CD4-positive, alpha-beta T cell treated with Interleukin-6 for 4 hours (primary cell): Measurements from ENCODE around the gene DNAJA2.
A peak's percentile ranks its signal among the peaks of the same experiment; 100 is the strongest.
"Not testable (repeated sequence)": the region's sequence is repeated elsewhere in the genome, so short reads cannot be mapped to it uniquely, and the experiment has no call there.

Source experiments
- DNase-seq: peaks from one replicate; pipeline ENCODE4 v3.0.0-alpha.2; 2020; ENCODE audit warnings: mixed read lengths

Gene DNAJA2

DNA sequence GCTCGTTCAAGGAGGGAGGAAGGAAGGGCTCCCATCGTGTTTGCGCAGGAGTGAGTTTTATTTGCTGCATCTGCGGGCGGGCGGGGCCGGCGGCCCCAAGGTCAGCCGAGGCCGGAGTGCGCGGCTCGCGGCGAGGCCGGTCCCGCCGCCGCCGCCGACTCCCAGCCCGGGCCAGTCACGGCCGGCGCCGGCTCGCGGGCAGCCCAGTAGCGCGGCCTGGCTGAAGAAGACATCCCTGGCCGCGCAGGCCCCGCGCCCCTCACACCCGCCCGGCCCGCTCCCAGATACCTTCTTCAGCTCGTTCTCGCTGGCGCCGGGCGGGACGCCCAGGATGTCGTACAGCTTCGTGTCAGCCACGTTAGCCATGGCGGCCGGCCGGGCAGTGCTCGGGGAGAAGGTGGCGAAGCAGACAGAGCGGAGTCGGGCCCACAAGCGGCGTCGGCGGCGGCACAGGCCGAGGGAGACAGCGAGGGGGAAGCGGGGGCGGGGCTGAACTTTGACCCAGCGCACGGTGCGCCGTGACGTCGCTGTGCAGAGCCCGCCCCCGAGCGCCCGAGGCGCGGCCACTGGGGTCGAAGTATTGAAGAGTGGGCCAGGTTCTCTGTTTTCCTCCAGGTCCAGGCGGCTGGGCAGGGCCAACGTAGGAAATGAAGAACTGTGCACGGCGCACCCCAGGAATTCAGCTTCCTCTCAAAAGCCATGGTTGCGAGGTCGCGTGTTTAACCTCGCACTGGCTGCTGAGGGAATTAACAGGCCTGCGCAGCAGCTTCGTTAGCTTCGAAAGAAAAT lies at the start of gene DNAJA2:
Gene DNAJA2 (minus strand): TSS at position 468 of the 789 bp plus-strand sequence. CDS start 102 bp downstream, at position 366.
- DNase-seq = peak; percentile 91

- DNase-seq = no peak
These were observed 46.1 kb upstream of the DNAJA2 start for GRCh38 chr16:47019568-47019967.

DNA sequence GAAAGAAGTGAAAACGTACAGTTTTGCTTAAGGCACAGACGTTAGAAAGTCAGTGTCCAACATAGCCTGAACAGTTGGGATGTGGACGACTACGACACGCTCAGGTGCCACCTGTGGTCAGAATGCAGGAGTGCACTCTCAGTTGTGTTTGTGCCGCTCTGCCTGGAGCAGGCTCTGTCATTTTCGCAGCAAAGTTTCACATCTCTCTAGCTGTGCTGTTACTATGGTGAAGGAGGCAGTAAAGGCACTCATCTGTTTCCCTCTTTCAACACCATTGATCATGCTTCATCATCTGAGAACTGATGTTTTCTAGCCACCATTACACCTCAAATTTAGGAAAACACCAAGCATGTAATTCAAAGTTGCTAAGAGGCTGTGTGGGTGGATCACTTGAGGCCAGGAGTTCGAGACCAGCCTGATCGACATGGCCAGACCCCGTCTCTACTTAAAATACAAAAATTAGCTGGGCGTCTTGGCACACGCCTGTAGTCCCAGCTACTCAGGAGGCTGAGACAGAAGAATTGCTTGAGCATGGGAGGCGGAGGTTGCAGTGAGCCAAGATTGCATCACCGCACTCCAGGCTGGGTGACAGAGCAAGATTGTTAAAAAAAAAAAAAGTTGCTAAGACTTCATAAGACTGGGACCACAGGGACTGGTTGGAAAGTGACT lies 44.9 kb upstream of the DNAJA2 start:
- DNase-seq = peak; percentile 32

GRCh38 chr16:47017636-47018035 lies 44.2 kb upstream of the DNAJA2 start:
- no peak for DNase-seq

DNA sequence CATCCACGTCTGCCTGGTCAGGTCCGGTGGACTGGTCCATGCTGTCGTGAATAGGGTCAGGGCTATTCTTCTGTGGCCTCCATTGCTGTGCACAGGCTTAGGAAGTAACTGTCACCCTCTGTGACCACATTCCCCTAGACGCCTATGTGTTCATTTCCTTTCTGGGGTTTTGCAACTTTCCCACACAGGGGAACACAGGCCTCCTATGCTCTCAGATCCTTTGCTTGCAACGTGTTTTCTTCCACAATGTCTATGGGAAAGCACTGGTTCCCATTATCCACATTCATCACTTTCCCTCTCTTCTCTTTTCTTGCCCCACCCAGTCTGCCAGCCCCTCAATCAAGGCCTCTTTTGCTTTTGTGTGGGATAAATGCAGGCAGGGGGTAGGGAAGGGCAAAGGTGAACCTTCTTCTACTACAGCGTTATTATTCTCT lies 43.2 kb upstream of the DNAJA2 start:
- DNase-seq = peak; percentile 5

DNA sequence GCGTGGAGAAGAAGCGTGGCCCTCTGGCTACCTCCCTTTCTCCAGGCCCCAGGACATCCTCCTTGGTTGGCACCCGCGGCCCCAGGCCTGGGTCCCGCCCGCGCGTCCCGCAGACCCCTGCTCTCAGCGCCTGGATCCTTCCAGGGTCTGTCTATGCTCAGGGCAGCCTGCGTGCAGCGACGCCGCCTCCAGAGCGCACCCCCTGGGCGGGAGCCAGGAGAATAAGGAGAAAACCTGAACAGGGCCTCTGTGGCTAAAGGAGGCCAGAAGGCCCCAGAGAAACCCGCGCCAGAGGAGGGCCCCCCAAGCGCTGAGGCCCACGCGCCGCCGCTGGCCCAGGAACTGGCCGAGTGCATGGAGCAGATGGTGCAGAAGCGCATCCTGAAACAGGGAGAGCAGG lies 40.4 kb upstream of the DNAJA2 start:
- DNase-seq = no peak

GRCh38 chr16:47013172-47013571 lies 39.7 kb upstream of the DNAJA2 start:
- no peak for DNase-seq

GRCh38 chr16:47010812-47011211 lies 37.3 kb upstream of the DNAJA2 start:
- DNase-seq = not testable (repeated sequence)

DNA sequence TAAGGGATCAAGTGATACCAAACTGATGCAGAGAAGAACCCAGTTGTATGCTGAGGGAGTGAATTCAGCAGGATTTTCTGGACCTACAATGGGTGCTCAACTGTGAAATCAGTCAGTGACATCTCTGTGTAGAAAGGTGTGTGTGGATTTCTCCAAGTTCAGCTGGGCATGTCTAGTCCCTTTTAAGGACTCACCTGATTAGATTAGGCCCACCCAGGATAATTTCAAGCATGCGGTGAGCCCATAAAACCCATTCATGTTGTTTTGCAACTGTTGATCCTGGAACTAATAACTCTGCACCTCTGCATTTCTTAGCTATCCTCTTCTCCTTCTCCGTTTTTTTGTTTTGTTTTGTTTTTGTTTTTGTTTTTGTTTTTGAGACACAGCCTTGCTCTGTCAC lies 35.1 kb upstream of the DNAJA2 start:
- no peak for DNase-seq

GRCh38 chr16:47008174-47008573 lies 34.7 kb upstream of the DNAJA2 start:
- DNase-seq = no peak

GRCh38 chr16:47004652-47005051 lies 31.2 kb upstream of the DNAJA2 start:
- DNase-seq = no peak

- DNase-seq = not testable (repeated sequence)
These were observed 26.6 kb upstream of the DNAJA2 start for GRCh38 chr16:47000066-47000465.

DNA sequence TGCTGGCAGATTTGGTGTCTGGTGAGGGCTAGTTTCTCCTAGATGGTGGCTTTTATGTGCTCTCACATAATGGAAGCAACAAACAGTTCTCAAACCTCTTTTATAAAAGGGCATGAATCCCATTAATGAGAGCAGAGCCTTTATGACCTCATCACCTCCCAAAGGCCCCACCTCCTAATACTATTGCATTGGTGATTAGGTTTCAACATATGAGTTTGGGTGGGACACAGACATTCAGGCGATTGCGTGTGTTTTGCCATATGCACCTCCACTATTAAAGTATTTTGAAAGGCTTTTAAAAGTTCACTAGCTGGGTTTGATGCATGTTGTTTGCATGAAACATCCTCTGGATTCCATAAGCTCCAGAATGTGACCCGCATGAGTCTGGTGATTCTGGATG lies 24.4 kb upstream of the DNAJA2 start:
- DNase-seq = no peak

DNA sequence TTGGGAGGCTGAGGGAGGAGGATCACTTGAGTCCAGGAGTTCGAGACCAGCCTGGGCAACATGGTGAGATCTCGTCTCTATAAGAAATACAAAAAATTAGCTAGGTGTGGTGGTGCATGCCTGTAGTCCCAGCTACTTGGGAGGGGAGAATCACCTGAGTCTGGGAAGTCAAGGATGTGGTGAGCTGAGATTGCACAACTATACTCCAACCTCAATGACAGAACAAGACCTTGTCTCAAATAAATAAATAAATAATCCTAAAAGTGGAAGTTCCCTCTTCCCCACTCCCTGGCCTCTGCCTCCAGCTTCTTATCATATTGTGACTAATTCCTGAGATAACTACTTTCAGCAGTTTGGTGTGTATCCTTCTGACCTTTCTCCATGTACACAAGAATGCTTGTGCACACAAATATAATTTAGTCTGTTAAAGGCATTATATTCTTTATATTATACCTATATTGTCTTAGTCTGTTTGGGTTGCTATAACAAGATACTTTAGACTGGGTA lies 23.5 kb upstream of the DNAJA2 start:
- no peak for DNase-seq

GRCh38 chr16:46996391-46996790 lies 22.9 kb upstream of the DNAJA2 start:
- DNase-seq = no peak

GRCh38 chr16:46991729-46992704 lies 18.5 kb upstream of the DNAJA2 start:
- no peak for DNase-seq

DNA sequence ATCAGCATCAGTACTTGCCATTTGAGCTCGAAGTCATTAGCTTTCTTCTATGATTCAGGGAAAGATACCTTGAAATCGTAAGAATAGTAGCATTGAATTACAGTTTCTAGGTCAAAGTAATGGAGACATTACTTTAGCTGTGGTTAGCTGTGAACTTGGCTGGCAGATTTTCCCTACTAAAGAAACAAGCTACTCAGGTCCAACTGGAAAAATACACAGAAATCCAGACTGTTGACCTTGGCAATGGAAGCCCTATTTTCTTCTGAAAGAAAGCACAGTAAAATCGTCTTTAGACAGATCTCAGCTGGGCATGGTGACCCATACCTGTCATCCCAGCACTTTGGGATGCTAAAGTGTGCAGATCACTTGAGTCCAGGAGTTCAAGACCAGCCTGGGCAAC lies 13.4 kb upstream of the DNAJA2 start:
- DNase-seq = no peak

GRCh38 chr16:46986438-46986837 lies 13.0 kb upstream of the DNAJA2 start:
- no peak for DNase-seq

GRCh38 chr16:46982335-46982734 lies 8.9 kb upstream of the DNAJA2 start:
- no peak for DNase-seq

DNA sequence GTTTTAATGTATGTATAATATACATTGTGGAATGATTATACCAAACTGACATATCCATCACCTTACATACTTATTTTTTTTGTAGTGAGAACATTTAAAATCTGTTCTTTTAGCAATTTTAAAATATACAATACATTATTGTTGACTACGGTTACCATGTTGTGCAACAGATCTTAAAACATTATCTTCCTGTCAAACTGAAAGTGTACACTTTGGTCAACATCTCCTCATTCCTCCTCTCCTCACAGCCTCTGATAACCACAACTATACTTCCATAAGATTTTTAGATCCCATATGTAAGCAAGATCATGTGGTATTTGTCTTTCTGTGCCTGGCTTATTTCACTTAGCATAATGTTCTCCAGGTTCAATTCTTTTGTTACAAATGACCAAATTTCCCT lies 7.5 kb upstream of the DNAJA2 start:
- no peak for DNase-seq

- DNase-seq = no peak
These were observed 3.1 kb upstream of the DNAJA2 start for GRCh38 chr16:46976550-46976949.

DNA sequence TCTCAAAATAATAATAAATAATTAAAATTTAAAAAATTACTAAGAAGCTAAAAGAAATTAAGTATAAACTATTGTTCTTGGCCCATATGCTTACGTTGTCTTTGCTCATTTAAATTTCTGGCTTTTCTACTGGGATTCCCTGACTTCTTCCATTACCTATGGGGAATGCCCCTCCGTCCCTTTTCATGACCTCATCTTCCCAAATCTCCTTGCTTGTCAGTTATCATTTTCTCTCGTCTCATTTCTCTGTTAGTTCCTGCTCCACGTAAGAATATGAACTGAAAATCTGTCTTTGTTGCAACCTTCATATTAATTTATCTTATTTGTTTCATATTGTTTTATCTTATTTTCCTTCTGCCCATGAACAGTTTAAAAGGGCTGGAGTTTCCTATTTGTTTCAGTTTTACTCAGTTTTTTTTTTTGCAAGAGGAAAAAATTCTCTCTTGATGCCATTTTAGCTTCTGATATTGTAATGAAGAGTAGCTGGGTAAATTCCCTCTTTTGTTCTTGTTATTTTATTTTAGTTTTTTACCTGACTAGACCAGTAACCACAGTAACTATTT lies 2.5 kb upstream of the DNAJA2 start:
- no peak for DNase-seq

GRCh38 chr16:46975165-46975564 lies 1.7 kb upstream of the DNAJA2 start:
- DNase-seq = no peak
